Astrocyte (in vitro differentiated cells and primary cell): ENCODE measurements around the gene PRDX5.

ENCODE experiments used
- EZH2 ChIP-seq: IDR thresholded peaks from 2 replicates; pipeline ENCODE4 v1.6.1; 2012; ENCODE audit warnings: mild to moderate bottlenecking, low read length, inconsistent platforms; ENCODE audit not compliant: insufficient read depth
- TF ChIP-seq, protein P1 (sequence below): IDR thresholded peaks from 2 replicates; pipeline ENCODE4 v1.5.1; 2011; ENCODE audit warnings: low read depth, mild to moderate bottlenecking, inconsistent platforms, low read length, moderate library complexity; ENCODE audit not compliant: insufficient read depth

DNA sequence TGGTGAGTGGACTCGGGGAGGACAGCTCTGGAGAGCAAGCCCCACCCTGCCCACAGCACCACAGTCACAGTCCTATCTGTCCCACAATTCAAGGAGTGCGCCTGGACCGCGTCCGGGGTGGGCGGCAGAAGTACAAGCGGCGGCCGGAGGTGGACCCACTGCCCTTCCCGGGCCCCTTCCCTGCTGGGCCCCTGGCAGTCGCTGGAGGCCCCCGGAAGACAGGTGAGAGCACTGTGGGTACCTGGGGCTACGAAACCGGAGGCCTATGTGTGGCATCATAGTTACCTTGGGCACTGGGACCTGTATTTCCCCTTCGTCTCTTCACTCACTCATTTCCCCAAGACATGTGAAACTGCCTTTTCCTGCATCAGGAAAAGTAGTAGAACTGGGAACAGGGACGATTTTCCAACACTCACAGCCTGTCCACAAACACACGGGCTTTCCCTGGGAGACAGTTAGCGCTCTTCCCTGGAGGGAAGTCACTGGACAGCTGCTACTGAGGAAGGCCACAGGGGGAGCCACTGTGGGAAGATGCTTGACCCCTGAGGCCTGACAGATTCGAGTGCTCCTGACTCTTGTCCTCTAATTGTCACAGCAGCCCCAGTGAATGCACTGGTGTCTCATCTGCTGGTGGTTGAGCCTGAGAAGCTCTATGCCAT, 3.6 kb upstream of the PRDX5 start:
- TF ChIP-seq, protein P1, sequence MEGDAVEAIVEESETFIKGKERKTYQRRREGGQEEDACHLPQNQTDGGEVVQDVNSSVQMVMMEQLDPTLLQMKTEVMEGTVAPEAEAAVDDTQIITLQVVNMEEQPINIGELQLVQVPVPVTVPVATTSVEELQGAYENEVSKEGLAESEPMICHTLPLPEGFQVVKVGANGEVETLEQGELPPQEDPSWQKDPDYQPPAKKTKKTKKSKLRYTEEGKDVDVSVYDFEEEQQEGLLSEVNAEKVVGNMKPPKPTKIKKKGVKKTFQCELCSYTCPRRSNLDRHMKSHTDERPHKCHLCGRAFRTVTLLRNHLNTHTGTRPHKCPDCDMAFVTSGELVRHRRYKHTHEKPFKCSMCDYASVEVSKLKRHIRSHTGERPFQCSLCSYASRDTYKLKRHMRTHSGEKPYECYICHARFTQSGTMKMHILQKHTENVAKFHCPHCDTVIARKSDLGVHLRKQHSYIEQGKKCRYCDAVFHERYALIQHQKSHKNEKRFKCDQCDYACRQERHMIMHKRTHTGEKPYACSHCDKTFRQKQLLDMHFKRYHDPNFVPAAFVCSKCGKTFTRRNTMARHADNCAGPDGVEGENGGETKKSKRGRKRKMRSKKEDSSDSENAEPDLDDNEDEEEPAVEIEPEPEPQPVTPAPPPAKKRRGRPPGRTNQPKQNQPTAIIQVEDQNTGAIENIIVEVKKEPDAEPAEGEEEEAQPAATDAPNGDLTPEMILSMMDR = no peak
- TF ChIP-seq EZH2 = no peak
